ENCODE data around the gene CRYBG1. TPM values are rescaled to one million over a fixed set of nuclear protein-coding genes. Genes with fewer than 3 reads are reported as not detected.
"Not testable (repeated sequence)": the region's sequence is repeated elsewhere in the genome, so short reads cannot be mapped to it uniquely, and the experiment has no call there.

The CRYBG1 gene
- total RNA-seq, 2 experiments from 2014 or later: 59.2 TPM

DNA sequence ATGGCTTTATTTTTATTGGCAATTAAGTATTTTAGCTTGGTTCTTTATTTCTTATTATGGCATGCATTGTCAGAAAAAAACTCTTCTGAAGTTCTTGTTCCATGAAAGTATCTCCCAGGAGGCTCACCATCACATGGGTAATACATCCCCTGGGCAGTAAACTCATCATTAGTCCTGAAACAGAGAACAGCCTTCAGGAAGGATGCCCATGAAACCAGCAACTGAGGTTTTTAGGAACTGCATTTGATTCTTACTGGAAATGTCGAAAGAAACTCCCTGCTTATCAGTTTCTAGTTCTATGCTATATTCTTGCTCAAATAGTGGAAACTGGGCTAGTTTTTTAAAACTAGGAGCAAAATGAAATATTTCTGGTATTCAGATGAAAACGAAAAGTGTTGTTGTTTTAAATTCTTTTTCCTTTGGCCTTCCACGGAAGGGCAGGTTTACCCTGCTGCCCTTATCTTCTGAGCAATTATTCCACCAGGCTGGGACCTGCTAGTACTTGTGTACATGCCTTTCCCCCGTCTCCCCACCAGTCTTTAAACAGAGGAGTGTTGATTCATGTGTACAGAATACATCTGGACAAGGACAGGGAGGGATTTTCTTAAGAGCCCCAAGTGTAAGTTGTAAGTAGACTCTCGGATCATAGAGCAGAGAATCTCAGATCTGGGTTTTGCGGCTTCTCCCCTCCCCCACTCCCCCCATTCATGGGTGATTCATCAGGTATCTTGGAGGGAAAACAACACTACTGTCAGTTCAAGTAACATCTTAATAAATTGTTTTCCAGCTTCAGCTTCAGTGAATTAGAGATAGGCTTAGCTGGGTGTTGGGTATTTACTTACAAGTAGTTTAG, 187.3 kb downstream of the CRYBG1 start:
- DNase-seq: no peak
- H3K27me3 Mint-ChIP-seq: no peaks in the 10 kb centered on the region
- no peak overlapping the region for H3K4me3 Mint-ChIP-seq
- peaks cover 82% of the 10 kb centered on the region for H3K36me3 Mint-ChIP-seq (ENCODE audit: low read depth)
- H3K9me3 Mint-ChIP-seq: peaks cover 3% of the 10 kb centered on the region
- no peak overlapping the region for H3K27ac Mint-ChIP-seq
- ChIA-PET POLR2A (interaction anchor here (0.8 to 1.6 kb wide), 2 partner anchors 36 kb away, joined by 5 read pairs; no protein-coding TSS in a partner anchor), CTCF (interaction anchor here (0.6 to 1.3 kb wide), 3 partner anchors 19 to 34 kb away, joined by 3 to 4 read pairs (median 3); no protein-coding TSS in a partner anchor)
- H3K4me1 Mint-ChIP-seq: peaks cover 35% of the 10 kb centered on the region

- not testable (repeated sequence) for H3K9me3 Mint-ChIP-seq, H3K27ac Mint-ChIP-seq, H3K27me3 Mint-ChIP-seq, H3K4me3 Mint-ChIP-seq, DNase-seq
- peaks cover 84% of the 10 kb centered on the region for H3K36me3 Mint-ChIP-seq (ENCODE audit: low read depth)
- POLR2A ChIA-PET: interaction anchor here (0.8 kb wide), 1 partner anchor 37 kb away, joined by 5 read pairs; no protein-coding TSS in a partner anchor
- CTCF ChIA-PET: interaction anchor here (1.3 kb wide), 1 partner anchor 104 kb away, joined by 3 read pairs; no protein-coding TSS in a partner anchor
- H3K4me1 Mint-ChIP-seq: peaks cover 46% of the 10 kb centered on the region
Observed at GRCh38 chr6:106548926-106549455, 188.5 kb downstream of the CRYBG1 start.

- Mint-ChIP-seq H3K4me3 (no peak overlapping the region), H3K36me3 (ENCODE audit: low read depth) (peaks cover 80% of the 10 kb centered on the region), H3K27ac (no peak overlapping the region), H3K4me1 (peaks cover 46% of the 10 kb centered on the region), H3K9me3 (peaks cover 3% of the 10 kb centered on the region), H3K27me3 (no peaks in the 10 kb centered on the region)
- DNase-seq: no peak
- POLR2A ChIA-PET: no interaction called here
- CTCF ChIA-PET: interaction anchor here (1.3 kb wide), 1 partner anchor 104 kb away, joined by 3 read pairs; no protein-coding TSS in a partner anchor
Observed at GRCh38 chr6:106549521-106549920, 189.0 kb downstream of the CRYBG1 start.

GRCh38 chr6:106551155-106551554, 190.6 kb downstream of the CRYBG1 start:
- Mint-ChIP-seq H3K4me1 (peaks cover 39% of the 10 kb centered on the region), H3K27me3 (no peaks in the 10 kb centered on the region), H3K36me3 (ENCODE audit: low read depth) (peaks cover 73% of the 10 kb centered on the region), H3K9me3 (peaks cover 3% of the 10 kb centered on the region), H3K4me3 (no peak overlapping the region), H3K27ac (no peak overlapping the region)
- no peak for DNase-seq
- POLR2A ChIA-PET: interaction anchor here (1.1 to 1.5 kb wide), 2 partner anchors 12 to 35 kb away, joined by 3 read pairs; no protein-coding TSS in a partner anchor
- CTCF ChIA-PET: no interaction called here

- Mint-ChIP-seq H3K27ac (peak overlapping the region; percentile 28), H3K27me3 (no peaks in the 10 kb centered on the region), H3K9me3 (peaks cover 3% of the 10 kb centered on the region), H3K36me3 (ENCODE audit: low read depth) (peaks cover 74% of the 10 kb centered on the region), H3K4me3 (no peak overlapping the region), H3K4me1 (peaks cover 23% of the 10 kb centered on the region)
- ChIA-PET POLR2A (interaction anchor here (1.0 to 4.2 kb wide), 7 partner anchors 9 to 43 kb away, joined by 3 to 27 read pairs (median 6); no protein-coding TSS in a partner anchor), CTCF (interaction anchor here (0.7 to 3.2 kb wide), 4 partner anchors 41 to 444 kb away, joined by 3 to 13 read pairs (median 3); no protein-coding TSS in a partner anchor)
- DNase-seq: no peak
Observed at GRCh38 chr6:106553440-106553839, 192.9 kb downstream of the CRYBG1 start.

GRCh38 chr6:106555767-106556166, 195.2 kb downstream of the CRYBG1 start:
- no peak overlapping the region for H3K4me3 Mint-ChIP-seq
- H3K9me3 Mint-ChIP-seq: peaks cover 3% of the 10 kb centered on the region
- H3K27ac Mint-ChIP-seq: no peak overlapping the region
- no peaks in the 10 kb centered on the region for H3K27me3 Mint-ChIP-seq
- DNase-seq: no peak
- peaks cover 25% of the 10 kb centered on the region for H3K4me1 Mint-ChIP-seq
- H3K36me3 Mint-ChIP-seq (ENCODE audit: low read depth): peaks cover 72% of the 10 kb centered on the region
- ChIA-PET CTCF (interaction anchor here (0.7 to 2.1 kb wide), 2 partner anchors 16 to 44 kb away, joined by 3 to 18 read pairs; no protein-coding TSS in a partner anchor), POLR2A (interaction anchor here (1.2 to 4.2 kb wide), 2 partner anchors 21 to 35 kb away, joined by 4 to 27 read pairs; no protein-coding TSS in a partner anchor)

DNA sequence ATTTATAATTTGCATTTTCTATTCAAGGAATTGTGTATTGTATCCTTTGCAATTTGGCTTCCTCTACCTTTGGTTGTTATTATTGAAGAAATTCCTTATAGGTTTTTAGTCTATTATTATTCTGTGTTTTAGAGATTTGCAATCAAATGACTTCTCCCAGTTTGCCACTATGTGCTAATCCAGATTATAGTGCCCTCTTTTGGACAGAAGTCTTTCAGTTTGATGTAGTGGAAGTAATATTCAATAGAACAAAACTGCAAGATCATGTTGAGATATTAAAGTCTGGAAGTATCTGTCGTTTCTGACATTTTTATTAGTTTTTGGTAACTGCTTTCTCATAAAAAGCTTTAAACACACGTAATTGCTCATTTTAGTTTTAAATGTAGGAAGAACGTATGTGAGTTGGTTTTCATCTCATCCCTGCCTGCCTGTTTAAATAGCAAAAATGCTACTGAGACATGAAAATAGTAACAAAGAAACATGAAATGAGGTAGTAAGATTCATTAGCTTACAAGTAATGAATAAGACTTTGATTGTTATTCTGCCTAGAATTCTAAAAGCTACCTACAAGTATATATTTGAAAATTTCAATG, 195.9 kb downstream of the CRYBG1 start:
- POLR2A ChIA-PET: interaction anchor here (0.9 to 1.2 kb wide), 2 partner anchors 16 to 22 kb away, joined by 3 to 4 read pairs; no protein-coding TSS in a partner anchor
- no peak overlapping the region for H3K4me3 Mint-ChIP-seq
- peaks cover 72% of the 10 kb centered on the region for H3K36me3 Mint-ChIP-seq (ENCODE audit: low read depth)
- H3K4me1 Mint-ChIP-seq: peaks cover 26% of the 10 kb centered on the region
- no peak overlapping the region for H3K27ac Mint-ChIP-seq
- H3K27me3 Mint-ChIP-seq: no peaks in the 10 kb centered on the region
- CTCF ChIA-PET: interaction anchor here (0.7 to 2.1 kb wide), 5 partner anchors 10 to 111 kb away, joined by 3 to 18 read pairs (median 4); no protein-coding TSS in a partner anchor
- no peak for DNase-seq
- H3K9me3 Mint-ChIP-seq: no peaks in the 10 kb centered on the region

DNA sequence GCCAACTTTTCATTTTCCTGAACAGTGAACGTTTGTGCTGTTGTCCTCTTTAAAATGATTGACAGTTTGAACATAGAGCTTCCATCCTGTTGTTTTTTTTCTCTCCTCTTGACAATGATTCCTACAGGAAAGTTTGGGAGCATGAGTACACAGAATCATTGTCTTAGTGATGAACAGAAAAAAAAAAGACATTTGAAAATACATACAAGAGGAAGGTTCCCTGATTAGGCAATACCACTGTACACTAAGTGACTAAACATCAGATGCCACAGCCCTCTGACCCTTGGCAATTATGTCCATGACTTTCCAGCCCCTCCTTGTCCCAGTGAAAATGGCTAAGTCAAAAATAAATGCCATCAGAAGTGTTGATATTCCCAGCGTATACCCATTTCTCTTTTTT, 197.3 kb downstream of the CRYBG1 start:
- no peaks in the 10 kb centered on the region for H3K27me3 Mint-ChIP-seq
- ChIA-PET CTCF (interaction anchor here (0.6 to 1.6 kb wide), 4 partner anchors 111 to 843 kb away, joined by 3 to 4 read pairs (median 3); no protein-coding TSS in a partner anchor), POLR2A (interaction anchor here (1.0 kb wide), 1 partner anchor 46 kb away, joined by 3 read pairs; no protein-coding TSS in a partner anchor)
- no peak overlapping the region for H3K27ac Mint-ChIP-seq
- DNase-seq: no peak
- H3K4me1 Mint-ChIP-seq: peaks cover 17% of the 10 kb centered on the region
- no peaks in the 10 kb centered on the region for H3K9me3 Mint-ChIP-seq
- H3K36me3 Mint-ChIP-seq (ENCODE audit: low read depth): peaks cover 68% of the 10 kb centered on the region
- H3K4me3 Mint-ChIP-seq: no peak overlapping the region

GRCh38 chr6:106558364-106558763, 197.8 kb downstream of the CRYBG1 start:
- H3K9me3 Mint-ChIP-seq: no peaks in the 10 kb centered on the region
- no peak overlapping the region for H3K4me3 Mint-ChIP-seq
- H3K27me3 Mint-ChIP-seq: no peaks in the 10 kb centered on the region
- H3K36me3 Mint-ChIP-seq (ENCODE audit: low read depth): peaks cover 67% of the 10 kb centered on the region
- ChIA-PET CTCF (interaction anchor here (0.7 to 1.6 kb wide), 2 partner anchors 115 to 219 kb away, joined by 3 to 4 read pairs; no protein-coding TSS in a partner anchor), POLR2A (interaction anchor here (1.0 kb wide), 1 partner anchor 46 kb away, joined by 3 read pairs; no protein-coding TSS in a partner anchor)
- DNase-seq: no peak
- H3K27ac Mint-ChIP-seq: no peak overlapping the region
- H3K4me1 Mint-ChIP-seq: peaks cover 11% of the 10 kb centered on the region

DNA sequence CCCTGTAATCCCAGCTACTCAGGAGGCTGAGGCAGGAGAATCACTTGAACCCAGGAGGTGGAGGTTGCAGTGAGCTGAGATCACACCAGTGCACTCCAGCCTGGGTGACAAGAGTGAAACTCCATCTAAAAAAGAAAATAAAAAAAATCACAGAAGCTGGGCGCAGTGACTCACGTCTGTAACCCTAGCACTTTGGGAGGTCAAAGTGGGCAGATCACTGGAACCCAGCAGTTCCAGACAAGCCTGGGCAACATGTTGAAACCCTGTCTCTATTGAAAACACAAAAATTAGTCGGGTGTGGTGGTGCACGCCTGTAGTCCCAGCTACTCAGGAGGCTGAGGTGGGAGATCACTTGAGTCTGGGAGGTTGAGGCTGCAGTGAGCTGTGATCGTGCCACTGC, 199.1 kb downstream of the CRYBG1 start:
- DNase-seq, H3K4me3 Mint-ChIP-seq, H3K9me3 Mint-ChIP-seq, H3K4me1 Mint-ChIP-seq, H3K27ac Mint-ChIP-seq, H3K27me3 Mint-ChIP-seq: not testable (repeated sequence)
- POLR2A ChIA-PET: interaction anchor here (0.7 to 1.4 kb wide), 4 partner anchors 19 to 232 kb away, joined by 3 read pairs; no protein-coding TSS in a partner anchor
- CTCF ChIA-PET: interaction anchor here (1.0 to 1.3 kb wide), 2 partner anchors 48 to 420 kb away, joined by 4 read pairs; no protein-coding TSS in a partner anchor
- H3K36me3 Mint-ChIP-seq (ENCODE audit: low read depth): peaks cover 71% of the 10 kb centered on the region

GRCh38 chr6:106560996-106561685, 200.6 kb downstream of the CRYBG1 start:
- Mint-ChIP-seq H3K9me3 (no peaks in the 10 kb centered on the region), H3K36me3 (ENCODE audit: low read depth) (peaks cover 72% of the 10 kb centered on the region), H3K4me3 (no peak overlapping the region), H3K27me3 (no peaks in the 10 kb centered on the region), H3K27ac (no peak overlapping the region), H3K4me1 (peaks cover 6% of the 10 kb centered on the region)
- POLR2A ChIA-PET: interaction anchor here (1.3 kb wide), 1 partner anchor 10 kb away, joined by 5 read pairs; no protein-coding TSS in a partner anchor
- DNase-seq: no peak
- CTCF ChIA-PET: interaction anchor here (0.9 to 6.9 kb wide), 6 partner anchors 20 to 436 kb away, joined by 3 to 146 read pairs (median 4); no protein-coding TSS in a partner anchor

Data from activated CD4-positive, alpha-beta memory T cell treated with anti-CD3 and anti-CD28 coated beads, Interleukin-2, amount 10 ng/mL, durations not matched to agents 7 days and 5 days (primary cell).